A673 (cell line): ENCODE data around the gene SP140L. TPM values are rescaled to one million over a fixed set of nuclear protein-coding genes. Genes with fewer than 3 reads are reported as not detected.
"Not testable (repeated sequence)": the region's sequence is repeated elsewhere in the genome, so short reads cannot be mapped to it uniquely, and the experiment has no call there.

Experiments
- BruUV-seq: library from RNA; stranded (reverse); fragments of 400-500 nt; replicated peaks from 2 replicates; lab custom pipeline; 2021; lab: Mats Ljungman, UMichigan
- CTCF ChIA-PET: fragments of 300-600 bp; sonication (Branson Sonifier 250); formaldehyde crosslinking; loops from one replicate; lab custom pipeline; 2022; ENCODE audit warnings: antibody characterized with exemption; lab: Charles Lee
- POLR2A ChIA-PET: fragments of 300-600 bp; sonication (Branson Sonifier 250); formaldehyde crosslinking; loops from one replicate; lab custom pipeline; 2022; ENCODE audit warnings: antibody characterized with exemption; ENCODE audit not compliant: low non-redundant PET; lab: Charles Lee
- DNase-seq: peaks from one replicate; pipeline ENCODE4 v3.0.0-alpha.2; 2015; ENCODE audit warnings: low spot score
- H3K27ac ChIP-seq: fragments of 200-600 bp; sonication (generic); 2 replicates; pipeline ENCODE4 v1.5.1; 2016; ENCODE audit warnings: mixed run types, low read depth, mild to moderate bottlenecking, mixed read lengths, antibody characterized with exemption, low read length; ENCODE audit not compliant: poor library complexity, severe bottlenecking
- H3K27me3 ChIP-seq: fragments of 200-600 bp; sonication (generic); replicated peaks from 2 replicates; pipeline ENCODE4 v1.6.1; 2017; ENCODE audit warnings: mixed run types, low read depth, mild to moderate bottlenecking, mixed read lengths, antibody characterized with exemption, low read length; ENCODE audit not compliant: insufficient read depth, poor library complexity
- H3K36me3 ChIP-seq: fragments of 200-600 bp; sonication (generic); 2 replicates; pipeline ENCODE4 v1.6.1; 2016; ENCODE audit warnings: mixed run types, mild to moderate bottlenecking, mixed read lengths, antibody characterized with exemption, low read length; ENCODE audit not compliant: insufficient read depth, poor library complexity, severe bottlenecking
- H3K4me1 ChIP-seq: fragments of 200-600 bp; sonication (generic); 2 replicates; pipeline ENCODE4 v1.6.1; 2017; ENCODE audit warnings: mixed run types, mild to moderate bottlenecking, mixed read lengths, antibody characterized with exemption, low read length; ENCODE audit not compliant: insufficient read depth, poor library complexity, severe bottlenecking
- H3K4me3 ChIP-seq: fragments of 200-600 bp; sonication (generic); 2 replicates; pipeline ENCODE4 v1.5.1; 2016; ENCODE audit warnings: low read depth, mixed run types, mild to moderate bottlenecking, mixed read lengths, low read length; ENCODE audit not compliant: poor library complexity, severe bottlenecking
- H3K9me3 ChIP-seq: fragments of 200-600 bp; sonication (generic); 2 replicates; pipeline ENCODE4 v1.6.1; 2016; ENCODE audit warnings: mixed run types, low read depth, mild to moderate bottlenecking, mixed read lengths, antibody characterized with exemption, low read length; ENCODE audit not compliant: poor library complexity, severe bottlenecking
- CTCF ChIP-seq: fragments of 300-800, 200-600 bp; sonication (generic); conservative IDR thresholded peaks from 2 replicates; pipeline ENCODE4 v1.5.1; 2017; ENCODE audit warnings: low read depth, mild to moderate bottlenecking, antibody characterized with exemption, low read length, moderate library complexity, mixed read lengths
- EZH2 ChIP-seq: fragments of 200-600 bp; sonication (generic); IDR thresholded peaks from 2 replicates; pipeline ENCODE4 v1.6.1; 2017; ENCODE audit warnings: borderline replicate concordance, low read depth, mild to moderate bottlenecking, mixed read lengths, antibody characterized with exemption, low read length; ENCODE audit not compliant: poor library complexity, severe bottlenecking
- intact Hi-C: fragments of 100-400 bp; cut with micrococcal nuclease; formaldehyde crosslinking; loops from one replicate; pipeline ENCODE4 v1.10.0; 2022; ENCODE audit not compliant: unreplicated experiment
- total RNA-seq: library from RNA; stranded (reverse); gene quantifications from 2 replicates; pipeline ENCODE4 v1.2.3, GENCODE V29; 2021

Gene SP140L
- total RNA-seq, 1 experiment from 2014 or later, result 0.37 TPM

- Histone ChIP-seq H3K9me3 (no peaks in the 10 kb centered on the region), H3K4me1 (no peaks in the 10 kb centered on the region), H3K4me3 (no peak overlapping the region), H3K27me3 (peaks cover 18% of the 10 kb centered on the region), H3K27ac (no peak overlapping the region), H3K36me3 (no peaks in the 10 kb centered on the region)
- POLR2A ChIA-PET, result no interaction called here
- CTCF ChIA-PET, result interaction anchor here (0.5 kb wide), 1 partner anchor 272 kb away, joined by 3 read pairs; no protein-coding TSS in a partner anchor
- no peak for DNase-seq
- no peak for TF ChIP-seq CTCF
- no peak for TF ChIP-seq EZH2
- intact Hi-C loops, result no loop called here
- BruUV-seq, result no TSS peak
Observed at GRCh38 chr2:230394301-230394700, 67.3 kb downstream of the SP140L start.

GRCh38 chr2:230398698-230399097 lies 71.7 kb downstream of the SP140L start:
- H3K9me3 ChIP-seq, intact Hi-C loops, H3K4me1 ChIP-seq, BruUV-seq, H3K27ac ChIP-seq, CTCF ChIA-PET, H3K36me3 ChIP-seq, H3K27me3 ChIP-seq, H3K4me3 ChIP-seq, DNase-seq, POLR2A ChIA-PET: not testable (repeated sequence)

- CTCF ChIA-PET, result no interaction called here
- H3K36me3 ChIP-seq, result no peaks in the 10 kb centered on the region
Observed at GRCh38 chr2:230400041-230400440, 73.0 kb downstream of the SP140L start.

More at GRCh38 chr2:230400041-230400440, 73.0 kb downstream of the SP140L start:
- Histone ChIP-seq H3K4me1 (no peaks in the 10 kb centered on the region), H3K9me3 (no peaks in the 10 kb centered on the region), H3K4me3 (no peak overlapping the region), H3K27me3 (peaks cover 6% of the 10 kb centered on the region), H3K27ac (no peak overlapping the region)
- POLR2A ChIA-PET, result no interaction called here
- no TSS peak for BruUV-seq
- TF ChIP-seq EZH2 (no peak), CTCF (no peak)
- no peak for DNase-seq
- intact Hi-C loops, result no loop called here
